ENCODE data around the gene IL31. TPM values are rescaled to one million over a fixed set of nuclear protein-coding genes. Genes with fewer than 3 reads are reported as not detected.

Gene IL31
- total RNA-seq, 1 donor from 2014 or later = not detected

- H3K4me3 ChIP-seq (ENCODE audit: low read depth, low read length) = no peak overlapping the region
- TF ChIP-seq CTCF (IDR thresholded peaks at IDR 0.05; ENCODE audit: insufficient read depth, low read length, severe bottlenecking) = no peak
- no peaks in the 10 kb centered on the region for H3K27me3 ChIP-seq (ENCODE audit: control insufficient read depth, insufficient read depth, low read length)
- peaks cover 5% of the 10 kb centered on the region for H3K36me3 ChIP-seq (ENCODE audit: control insufficient read depth, insufficient read depth, low read length)
- FAIRE-seq (no peak), DNase-seq (ENCODE audit: low read depth) (no peak)
Measured at GRCh38 chr12:122147514-122148290, 26.3 kb downstream of the IL31 start.

GRCh38 chr12:122145505-122146330, 28.3 kb downstream of the IL31 start:
- FAIRE-seq (no peak), DNase-seq (ENCODE audit: low read depth) (no peak)
- no peak overlapping the region for H3K4me3 ChIP-seq (ENCODE audit: low read depth, low read length)
- H3K36me3 ChIP-seq (ENCODE audit: control insufficient read depth, insufficient read depth, low read length) = peaks cover 23% of the 10 kb centered on the region
- no peak for TF ChIP-seq CTCF (IDR thresholded peaks at IDR 0.05; ENCODE audit: insufficient read depth, low read length, severe bottlenecking)
- no peaks in the 10 kb centered on the region for H3K27me3 ChIP-seq (ENCODE audit: control insufficient read depth, insufficient read depth, low read length)

- H3K27me3 ChIP-seq (ENCODE audit: control insufficient read depth, insufficient read depth, low read length) = no peaks in the 10 kb centered on the region
- H3K4me3 ChIP-seq (ENCODE audit: low read depth, low read length) = no peak overlapping the region
- no peak for FAIRE-seq
- no peak for TF ChIP-seq CTCF (IDR thresholded peaks at IDR 0.05; ENCODE audit: insufficient read depth, low read length, severe bottlenecking)
- peaks cover 26% of the 10 kb centered on the region for H3K36me3 ChIP-seq (ENCODE audit: control insufficient read depth, insufficient read depth, low read length)
- no peak for DNase-seq (ENCODE audit: low read depth)
Measured at GRCh38 chr12:122144885-122145284, 29.1 kb downstream of the IL31 start.

- no peak for TF ChIP-seq CTCF (IDR thresholded peaks at IDR 0.05; ENCODE audit: insufficient read depth, low read length, severe bottlenecking)
- H3K36me3 ChIP-seq (ENCODE audit: control insufficient read depth, insufficient read depth, low read length) = peaks cover 34% of the 10 kb centered on the region
- FAIRE-seq (no peak), DNase-seq (ENCODE audit: low read depth) (no peak)
- no peaks in the 10 kb centered on the region for H3K27me3 ChIP-seq (ENCODE audit: control insufficient read depth, insufficient read depth, low read length)
- H3K4me3 ChIP-seq (ENCODE audit: low read depth, low read length) = no peak overlapping the region
Measured at GRCh38 chr12:122142857-122143256, 31.2 kb downstream of the IL31 start.

- no peak for TF ChIP-seq CTCF (IDR thresholded peaks at IDR 0.05; ENCODE audit: insufficient read depth, low read length, severe bottlenecking)
- FAIRE-seq (no peak), DNase-seq (ENCODE audit: low read depth) (no peak)
- no peaks in the 10 kb centered on the region for H3K27me3 ChIP-seq (ENCODE audit: control insufficient read depth, insufficient read depth, low read length)
- no peak overlapping the region for H3K4me3 ChIP-seq (ENCODE audit: low read depth, low read length)
- H3K36me3 ChIP-seq (ENCODE audit: control insufficient read depth, insufficient read depth, low read length) = peaks cover 34% of the 10 kb centered on the region
Measured at GRCh38 chr12:122141911-122142725, 31.9 kb downstream of the IL31 start.
